Activated gamma-delta T cell treated with anti-CD3 and anti-CD28 coated beads, Interleukin-2, amount 50 U/mL, for 16 hours (primary cell): ENCODE data around the gene MTMR2.

Experiments used
- DNase-seq: peaks from one replicate; pipeline ENCODE4 v3.0.0-alpha.2; 2020; ENCODE audit warnings: low read depth

MTMR2 gene

DNA sequence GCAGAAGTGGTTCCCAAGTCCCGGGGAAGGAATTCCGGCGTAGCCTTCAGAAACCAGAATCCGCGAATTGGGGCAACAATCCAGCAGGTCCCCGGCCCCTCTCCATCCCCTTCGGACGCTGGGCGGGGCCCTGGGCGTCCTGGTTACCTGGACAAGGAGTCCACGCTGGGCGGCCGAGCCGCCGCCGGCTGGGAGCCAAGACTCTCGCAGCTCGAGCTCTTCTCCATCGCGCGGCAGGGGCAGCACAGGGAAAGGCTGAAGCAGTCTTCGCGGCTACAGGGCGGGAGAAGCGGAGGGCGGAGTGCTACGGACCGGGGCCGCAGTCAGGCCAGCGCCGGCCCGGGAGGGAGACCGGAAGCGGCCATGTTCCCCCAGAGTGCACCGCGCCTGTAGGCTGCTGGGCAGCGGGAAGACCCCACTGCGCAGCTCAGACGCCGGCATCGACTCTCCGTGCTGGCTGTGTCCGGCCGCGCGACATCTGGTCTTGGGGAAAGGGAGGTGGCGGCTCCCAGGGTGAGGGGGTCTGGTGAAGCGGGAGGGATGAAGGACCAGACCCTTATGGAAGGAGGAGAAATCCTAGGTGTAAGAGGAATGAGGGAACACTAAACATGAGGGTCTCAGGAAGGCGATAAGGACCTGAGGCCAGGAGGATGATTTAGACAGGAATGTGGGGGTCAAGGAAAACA lies at the start of gene MTMR2:
Gene MTMR2 (minus strand): TSS at position 380 of the 686 bp plus-strand sequence. CDS start 153 bp downstream, at position 227.
- DNase-seq, result peak; percentile 22

DNA sequence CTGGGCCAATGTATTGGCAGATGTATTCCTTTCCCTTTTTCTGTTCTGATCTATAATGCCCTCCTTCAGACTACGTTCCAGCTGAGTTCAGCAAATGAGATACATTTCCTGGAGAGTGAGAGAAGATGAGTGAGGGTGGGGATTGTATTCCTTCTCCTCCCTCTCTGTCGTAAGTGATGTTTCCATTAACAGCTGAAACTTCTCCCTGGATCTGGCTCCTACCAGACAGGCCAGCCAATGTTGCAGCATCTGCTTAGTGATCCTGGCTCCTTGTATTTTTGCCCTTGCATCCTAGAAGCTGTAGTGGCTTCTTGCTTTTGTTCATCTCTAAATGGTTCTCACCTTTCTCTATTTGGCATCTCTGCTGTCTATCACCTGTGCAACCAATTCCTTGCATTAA lies 48.2 kb upstream of the MTMR2 start:
- no peak for DNase-seq

DNA sequence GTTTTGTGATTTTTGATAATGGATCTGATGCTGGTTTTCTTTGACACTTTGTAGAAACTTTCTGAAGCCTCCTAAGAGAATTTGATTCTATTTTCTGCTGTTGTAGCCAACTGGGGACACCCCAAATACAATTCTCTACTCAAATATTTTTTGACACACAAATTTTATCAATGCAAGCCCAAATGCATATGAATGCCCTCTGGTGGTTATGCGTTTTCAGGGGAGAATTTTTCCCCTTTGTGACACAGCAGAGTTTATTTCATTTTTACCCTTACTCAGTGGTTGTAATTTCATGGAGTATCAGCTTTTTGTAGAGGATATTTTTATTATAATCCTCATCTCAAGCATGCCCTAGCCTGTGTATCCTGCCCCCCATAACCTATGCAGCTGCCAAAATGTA lies 44.7 kb upstream of the MTMR2 start:
- no peak for DNase-seq

DNA sequence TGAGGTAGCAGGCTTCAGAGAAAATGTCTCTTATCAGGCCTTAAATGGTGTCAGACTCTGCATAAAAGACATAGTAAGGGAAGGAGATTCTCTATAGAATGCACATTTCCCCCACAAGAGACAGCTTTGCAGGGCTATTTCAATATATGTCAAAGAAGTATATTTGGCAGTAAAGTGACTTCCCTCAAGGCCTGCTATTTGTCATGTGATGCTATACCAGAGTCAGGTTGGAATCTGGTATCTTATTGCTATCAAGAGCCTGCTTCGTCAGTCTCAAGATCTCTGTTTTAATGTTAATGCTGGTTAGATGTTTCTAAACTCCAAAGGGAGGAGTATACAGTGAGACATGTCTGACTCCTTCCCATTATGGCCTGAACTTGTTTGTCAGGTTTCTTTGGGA lies 40.4 kb upstream of the MTMR2 start:
- no peak for DNase-seq

DNA sequence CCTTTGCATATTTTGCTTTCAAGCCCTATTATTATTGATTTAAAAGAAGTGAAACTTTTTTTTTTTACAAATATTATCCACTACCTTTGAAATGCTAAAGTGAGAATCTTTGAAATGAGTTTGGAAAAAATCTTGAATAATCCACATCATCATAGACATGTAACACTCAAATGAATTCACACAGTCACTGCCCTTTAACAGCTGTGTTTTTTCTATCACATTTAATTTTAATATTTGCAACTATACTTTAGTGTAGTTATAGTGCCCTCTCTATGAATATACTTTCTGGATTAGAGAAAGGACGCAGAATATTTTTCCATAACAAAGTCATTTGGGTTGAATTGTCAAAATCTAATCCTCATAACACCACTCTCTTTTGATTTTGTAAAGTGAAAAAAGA lies 37.9 kb upstream of the MTMR2 start:
- no peak for DNase-seq

DNA sequence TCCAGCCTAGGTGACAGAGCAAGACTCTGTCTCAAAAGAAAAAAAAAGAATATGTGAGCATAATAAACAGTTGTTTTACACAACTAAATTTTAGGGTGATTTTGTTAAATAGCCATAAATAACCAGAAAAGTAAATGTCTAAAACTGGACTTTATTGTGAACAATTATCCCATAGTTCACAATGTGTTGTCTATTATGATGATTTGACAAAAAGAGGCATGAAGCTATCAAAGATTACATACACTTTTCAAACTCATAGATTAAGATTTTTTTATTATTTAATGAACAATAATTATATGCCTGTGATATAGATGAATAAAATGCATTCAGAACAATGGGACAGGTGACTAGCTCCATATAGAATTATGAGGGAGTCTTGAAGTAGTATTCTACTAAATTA lies 27.0 kb upstream of the MTMR2 start:
- DNase-seq, result no peak

DNA sequence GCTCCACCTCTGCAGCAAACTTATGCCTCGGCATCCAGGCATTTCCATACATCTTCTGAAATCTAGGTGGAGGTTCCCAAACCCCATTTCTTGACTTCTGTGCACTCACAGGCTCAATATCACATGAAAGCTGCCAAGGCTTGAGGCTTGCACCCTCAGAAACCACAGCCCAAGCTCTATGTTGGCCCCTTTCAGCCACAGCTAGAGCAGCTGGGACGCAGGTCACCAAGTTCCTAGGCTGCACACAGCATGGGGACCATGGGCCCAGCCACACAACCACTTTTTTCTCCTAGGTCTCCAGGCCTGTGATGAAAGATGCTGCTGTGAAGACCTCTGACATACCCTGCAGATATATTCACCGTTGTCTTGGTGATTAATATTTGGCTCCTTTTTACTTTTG lies 24.7 kb upstream of the MTMR2 start:
- DNase-seq, result no peak

DNA sequence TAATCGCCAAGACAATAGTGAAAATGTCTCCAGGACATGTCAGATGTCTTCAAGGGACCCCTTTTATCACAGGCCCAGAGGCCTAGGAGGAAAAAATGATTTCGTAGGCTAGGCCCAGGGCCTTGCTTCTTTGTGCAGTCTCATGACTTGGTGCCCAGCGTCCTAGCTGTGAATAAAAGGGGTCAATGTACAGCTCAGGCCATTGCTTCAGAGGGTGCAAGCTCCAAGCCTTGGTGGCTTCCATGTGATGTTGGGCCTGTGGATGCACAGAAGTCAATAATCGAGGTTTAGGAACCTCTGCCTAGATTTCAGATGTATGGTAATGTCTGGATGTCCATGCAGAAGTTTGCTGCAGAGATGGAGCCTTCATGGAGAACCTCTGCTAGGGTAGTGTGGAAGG lies 20.7 kb upstream of the MTMR2 start:
- no peak for DNase-seq

DNA sequence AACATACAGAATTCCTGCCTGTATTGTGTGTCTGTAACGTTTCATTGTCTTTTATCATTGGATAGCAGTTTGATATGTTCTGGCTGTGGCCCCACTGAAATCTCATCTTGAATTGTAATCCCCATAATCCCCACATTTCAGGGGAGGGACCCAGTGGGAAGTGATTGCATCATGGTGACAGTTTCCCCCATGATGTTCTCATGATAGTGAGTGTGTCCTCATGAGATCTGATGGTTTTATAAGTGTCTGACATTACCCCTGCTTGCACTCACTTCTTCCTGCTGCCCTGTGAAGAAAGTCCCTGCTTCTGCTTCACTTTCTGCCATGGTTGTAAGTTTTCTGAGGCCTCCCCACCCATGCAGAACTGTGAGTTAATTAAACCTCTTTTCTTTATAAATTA lies 19.6 kb upstream of the MTMR2 start:
- no peak for DNase-seq

DNA sequence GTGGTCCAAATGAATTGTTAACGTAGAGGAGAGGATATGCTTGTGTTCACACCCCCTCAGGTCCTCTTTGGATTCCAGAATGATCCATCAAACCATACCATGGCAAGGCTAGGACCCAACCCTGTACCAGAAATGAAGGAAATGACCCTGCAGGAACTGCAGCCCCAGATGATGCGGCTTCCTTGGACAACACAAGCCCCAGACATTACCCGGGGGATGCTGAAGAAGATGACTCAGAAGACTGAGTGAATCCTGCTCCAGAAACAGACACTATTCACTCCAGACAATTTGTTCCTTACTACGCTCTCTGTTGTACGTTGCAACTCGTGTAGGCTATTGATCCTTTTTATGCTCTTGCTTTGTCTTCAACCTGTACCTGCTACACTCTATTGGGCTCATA lies 15.2 kb upstream of the MTMR2 start:
- no peak for DNase-seq

DNA sequence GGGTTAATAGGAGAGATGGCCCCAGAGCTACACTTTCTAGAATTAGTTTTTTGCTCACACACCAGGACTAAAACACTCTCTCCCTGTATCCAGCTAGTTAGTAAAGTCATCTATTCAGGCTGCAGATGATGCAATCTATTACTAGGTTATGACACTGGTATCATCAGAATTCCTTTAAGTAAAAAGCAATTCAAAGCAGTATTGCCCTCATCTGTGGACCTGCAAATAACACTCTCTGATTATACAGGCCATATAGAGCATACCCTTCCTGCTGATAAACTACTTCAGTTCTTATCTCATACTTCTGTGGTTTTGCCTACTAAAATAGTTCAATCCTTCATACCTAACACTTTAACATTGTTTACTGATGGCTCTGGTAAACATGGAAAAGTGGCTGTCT lies 13.5 kb upstream of the MTMR2 start:
- no peak for DNase-seq

DNA sequence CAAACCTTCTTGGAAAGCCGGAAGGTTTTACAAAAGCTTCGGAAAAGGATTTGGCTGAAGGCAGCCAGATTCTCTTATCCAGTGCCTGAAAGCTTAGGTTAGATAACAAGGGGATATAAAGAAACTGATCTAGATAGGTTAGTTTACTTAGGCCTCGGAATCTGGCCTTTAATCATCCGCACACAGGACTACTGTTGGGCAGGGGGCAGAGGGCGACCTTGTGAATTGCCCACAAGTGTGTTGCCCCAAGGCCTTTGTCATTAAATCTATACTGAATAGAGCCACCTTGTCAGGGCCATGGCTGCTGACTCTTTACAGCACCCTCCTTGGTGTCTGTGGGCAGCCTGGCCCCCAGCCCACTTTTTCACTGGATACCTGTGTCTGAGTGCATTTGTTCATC lies 9.7 kb upstream of the MTMR2 start:
- no peak for DNase-seq

DNA sequence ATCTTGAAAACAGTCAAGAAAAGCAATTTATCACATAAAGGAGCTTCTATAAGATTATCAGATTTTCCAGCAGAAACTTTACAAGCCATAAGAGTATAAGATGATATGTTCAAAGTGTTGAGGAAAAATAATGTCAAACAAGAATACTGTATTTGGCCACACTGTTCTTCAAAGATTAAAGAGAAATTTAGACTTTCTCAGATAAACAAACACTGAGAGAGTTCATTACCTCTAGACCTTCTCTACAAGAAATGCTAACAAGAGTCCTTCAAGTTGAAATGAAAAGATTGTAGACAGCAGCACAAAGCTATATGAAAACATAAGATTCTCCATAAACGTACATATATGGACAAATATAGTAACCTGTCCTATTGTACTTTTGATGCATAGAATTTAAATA lies 8.0 kb upstream of the MTMR2 start:
- DNase-seq, result no peak

DNA sequence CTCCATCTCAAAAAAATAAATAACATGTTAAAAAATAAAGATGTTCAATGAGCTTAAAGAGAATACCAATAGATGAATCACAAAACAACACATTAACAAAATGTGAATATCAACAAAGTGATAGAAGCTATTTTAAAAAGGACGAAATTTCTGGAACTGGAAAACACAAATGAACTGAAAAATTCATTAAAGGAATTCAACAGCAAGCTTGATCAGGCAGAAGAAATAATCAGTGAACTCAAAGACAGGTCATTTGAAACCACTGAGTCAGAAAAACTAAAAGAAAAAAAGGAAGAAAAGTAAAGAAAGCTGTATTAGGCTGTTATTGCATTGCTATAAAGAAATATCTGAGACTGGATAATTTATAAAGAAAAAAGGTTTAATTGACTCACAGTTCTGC lies 7.0 kb upstream of the MTMR2 start:
- DNase-seq, result no peak

DNA sequence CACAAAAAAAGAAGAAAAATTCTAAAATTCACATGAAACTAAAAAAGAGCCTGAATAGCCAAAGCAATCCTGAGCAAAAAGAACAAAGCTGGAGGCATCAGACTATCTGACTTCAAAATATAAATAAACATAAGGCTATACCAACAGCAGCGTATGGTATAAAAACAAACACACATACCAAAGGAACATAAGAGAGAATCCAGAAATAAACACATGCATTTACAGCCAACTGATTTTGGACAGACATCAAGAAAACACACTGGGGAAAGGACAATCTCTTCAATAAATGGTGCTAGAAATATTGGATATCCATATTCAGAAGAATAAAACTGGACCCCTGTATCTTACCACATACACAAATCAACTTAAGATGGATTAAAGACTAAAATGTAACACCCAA lies 2.8 kb upstream of the MTMR2 start:
- DNase-seq, result no peak

DNA sequence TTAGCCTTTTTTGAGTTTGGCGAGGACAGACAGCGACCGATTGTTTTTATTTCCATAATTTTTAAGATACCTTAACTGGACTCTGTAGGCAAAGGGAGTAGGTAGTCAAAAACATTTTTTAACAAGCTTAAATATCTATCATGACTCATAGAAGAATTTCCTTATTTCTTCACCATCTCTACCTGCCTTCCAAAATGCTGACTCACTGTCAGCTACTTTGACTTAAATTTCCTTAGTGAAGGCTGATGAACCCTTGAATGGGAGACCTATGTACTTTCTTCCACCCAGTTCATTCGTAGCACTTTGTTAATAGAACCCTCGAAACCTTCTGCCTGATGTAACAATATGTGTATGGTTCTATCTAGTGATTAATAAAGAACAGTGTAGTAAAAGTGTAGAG lies 1.1 kb upstream of the MTMR2 start:
- no peak for DNase-seq

DNA sequence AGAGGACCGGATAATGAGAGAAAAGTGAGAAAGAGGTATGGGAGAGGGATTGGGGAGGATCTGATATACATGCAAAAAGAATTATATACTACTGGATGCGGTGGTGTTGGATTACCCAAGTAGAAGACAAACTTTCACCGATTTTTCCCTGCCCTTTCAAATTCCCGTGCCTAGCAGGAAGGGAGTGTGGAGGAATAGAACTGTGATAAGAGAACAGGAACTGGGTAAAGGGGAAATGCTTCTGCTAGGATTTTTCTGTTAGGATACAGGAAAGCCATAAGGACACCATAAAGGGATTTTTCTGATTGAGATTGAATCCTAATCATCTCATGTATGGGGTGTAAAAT lies 480 bp upstream of the MTMR2 start:
- DNase-seq, result no peak

DNA sequence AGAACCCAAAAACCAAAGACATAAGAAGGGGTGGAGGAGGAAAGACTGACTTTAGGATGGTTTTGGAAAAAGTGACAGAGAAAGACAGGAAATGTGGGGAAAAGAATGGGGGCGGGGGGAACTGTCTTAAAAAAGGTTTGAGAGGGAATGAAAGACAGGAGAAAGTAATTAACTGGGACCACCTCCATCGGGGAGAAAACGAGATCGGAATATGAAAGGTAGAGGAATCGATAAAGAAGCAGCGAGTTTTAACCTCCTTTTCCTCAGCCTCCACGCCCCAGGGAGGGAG lies 524 bp downstream of the MTMR2 start:
- DNase-seq, result no peak

DNA sequence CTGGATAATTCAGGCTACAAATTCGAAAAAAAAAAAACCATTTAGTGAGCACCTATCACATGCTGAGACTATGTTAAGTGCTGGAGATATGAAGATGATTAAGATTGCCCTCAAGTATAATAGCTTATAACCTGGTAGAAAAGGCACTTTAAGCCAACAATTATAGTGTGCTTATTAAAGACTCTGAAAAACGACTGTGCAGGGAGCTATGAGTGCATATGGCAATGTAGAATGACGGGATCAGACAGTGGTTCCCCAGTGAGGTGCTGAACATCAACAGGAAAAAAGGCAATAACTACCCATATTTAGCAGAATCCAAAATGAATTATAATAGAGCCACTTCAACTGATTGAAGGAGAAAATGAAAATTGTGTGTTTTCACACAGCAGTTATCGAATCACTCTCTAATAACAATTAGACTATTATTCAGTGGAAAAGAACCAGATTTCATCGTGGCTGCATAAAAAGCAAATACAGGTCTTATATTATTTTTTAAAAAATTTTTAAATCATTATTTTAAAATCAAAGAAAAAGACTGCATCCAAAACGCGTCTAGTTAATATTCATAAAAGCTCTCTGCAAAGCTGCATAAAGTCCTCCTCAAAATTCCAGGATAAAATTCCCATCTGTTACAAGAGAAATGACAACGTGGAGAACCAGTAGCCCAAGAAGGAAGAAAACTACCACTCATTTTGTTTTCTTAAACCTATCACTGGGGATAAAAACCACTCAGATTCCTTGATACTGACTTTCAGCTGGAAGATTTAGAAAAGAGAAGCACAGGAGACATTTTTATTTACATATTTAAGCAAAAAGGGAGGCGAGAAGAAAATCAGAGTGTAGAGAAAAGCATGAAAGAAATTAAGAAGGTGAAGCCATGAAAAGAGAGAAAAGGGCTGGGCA lies 1.1 kb downstream of the MTMR2 start:
- DNase-seq, result no peak

DNA sequence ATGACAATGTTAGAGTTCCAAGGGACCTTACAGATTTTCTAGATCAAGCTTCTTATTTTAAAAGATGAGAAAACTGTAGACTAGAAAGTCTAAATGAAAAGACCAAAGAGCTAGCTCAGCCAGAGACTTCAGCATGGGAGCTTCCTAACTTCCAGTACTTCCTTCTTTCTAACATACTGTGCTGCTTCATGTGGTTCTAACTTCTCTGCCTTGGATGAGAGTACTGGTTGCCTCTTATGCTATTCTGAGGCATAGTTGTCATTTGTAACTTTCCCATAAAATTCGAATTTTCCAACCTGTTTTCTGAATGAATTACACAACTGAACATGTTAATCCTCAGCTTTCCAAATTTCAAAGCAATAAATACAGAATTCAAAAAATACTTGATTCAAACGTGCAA lies 1.8 kb downstream of the MTMR2 start:
- no peak for DNase-seq

DNA sequence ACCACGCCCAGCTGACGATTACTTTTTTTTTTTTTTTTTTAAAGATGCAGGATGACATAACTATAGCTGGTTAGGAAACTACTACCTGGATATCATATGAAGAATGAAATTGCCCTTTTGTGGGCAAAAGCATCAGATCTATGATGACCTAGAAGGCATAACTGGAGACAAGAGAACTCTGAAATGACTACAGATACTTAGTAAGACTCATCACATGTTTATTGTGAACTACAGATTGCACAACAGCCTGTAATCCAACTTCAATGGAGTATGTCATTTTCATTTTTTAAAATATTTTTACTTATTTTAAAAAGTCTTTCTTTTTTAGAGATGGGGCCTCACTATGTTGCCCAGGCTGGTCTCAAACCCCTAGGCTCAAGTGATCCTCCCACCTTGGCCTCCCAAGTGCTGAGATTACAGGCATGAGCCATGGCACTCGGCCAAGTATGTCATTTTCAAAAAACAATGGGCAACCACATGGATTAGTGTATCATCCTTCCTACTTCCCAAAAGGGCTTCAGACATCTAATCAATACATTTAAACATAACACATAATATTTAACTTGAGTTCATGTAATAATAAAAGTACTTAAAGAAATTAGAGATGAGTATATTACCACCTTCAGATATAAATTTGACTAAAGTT lies 3.3 kb downstream of the MTMR2 start:
- no peak for DNase-seq

DNA sequence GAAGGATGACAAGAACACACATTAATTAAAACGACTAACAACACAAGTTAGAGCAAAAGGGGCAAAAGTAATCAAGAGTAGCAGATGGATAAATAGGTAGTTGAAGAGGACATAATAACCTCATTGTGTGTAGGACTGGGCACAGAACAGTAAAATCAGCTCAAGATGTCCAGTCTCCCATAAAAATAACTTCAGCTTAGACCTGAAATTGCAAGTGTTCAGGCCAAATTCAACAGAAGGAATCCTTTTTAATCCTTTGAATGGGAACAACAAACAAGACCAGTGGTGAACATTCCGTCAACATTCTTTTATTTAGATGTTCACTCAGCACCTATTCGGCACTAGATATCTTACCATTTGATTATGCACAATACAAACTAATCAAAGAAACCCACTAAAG lies 4.4 kb downstream of the MTMR2 start:
- no peak for DNase-seq

DNA sequence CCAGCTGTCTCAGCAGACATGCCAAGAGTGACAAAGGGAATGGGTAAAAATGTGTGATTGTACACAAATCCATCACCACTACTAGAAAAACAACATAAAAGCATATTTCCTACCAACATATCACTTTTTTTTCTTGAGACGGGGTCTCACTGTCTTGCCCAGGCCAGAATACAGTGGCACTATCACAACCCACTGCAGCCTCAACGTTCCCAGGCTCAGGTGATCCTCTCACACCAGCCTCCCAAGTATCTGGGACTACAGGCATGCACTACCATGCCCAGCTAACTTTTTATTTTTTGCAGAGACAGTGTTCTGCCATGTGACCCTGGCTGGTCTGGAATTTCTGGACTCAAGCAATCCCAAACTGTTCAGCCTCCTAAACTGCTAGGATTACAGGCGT lies 5.2 kb downstream of the MTMR2 start:
- DNase-seq, result no peak

DNA sequence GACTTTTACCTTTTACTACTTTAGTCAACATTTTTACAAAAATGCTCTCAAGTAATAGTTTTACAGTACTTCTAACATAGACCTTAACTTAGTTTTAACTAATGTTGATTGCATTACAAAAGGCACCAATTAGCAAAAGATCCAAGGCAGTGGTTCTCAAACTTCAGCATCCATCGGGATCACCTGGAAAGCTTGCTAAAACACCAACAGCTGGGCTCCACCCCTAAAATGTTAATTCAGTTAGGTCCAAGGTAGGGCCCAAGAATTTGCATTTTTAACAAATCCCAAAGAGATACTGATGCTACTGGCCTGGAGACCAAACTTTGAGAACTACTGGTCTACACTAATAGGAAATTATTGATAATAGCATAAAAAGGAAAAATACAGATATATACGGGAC lies 5.9 kb downstream of the MTMR2 start:
- no peak for DNase-seq
